Measurements from ENCODE around the gene PDE1A.
A peak's percentile ranks its signal among the peaks of the same experiment; 100 is the strongest.

- TF ChIP-seq CTCF (conservative IDR thresholded peaks at IDR 0.05; ENCODE audit: low read depth, low read length) (peak; percentile 71), EZH2 (IDR thresholded peaks at IDR 0.05; ENCODE audit: low read length, unreplicated experiment) (no peak)
Measured at GRCh38 chr2:182240862-182241371, 185.9 kb downstream of the PDE1A start.

All from PC-3 (cell line).